ENCODE data around the gene CD302. TPM values are rescaled to one million over a fixed set of nuclear protein-coding genes. Genes with fewer than 3 reads are reported as not detected.
"Not testable (repeated sequence)": the region's sequence is repeated elsewhere in the genome, so short reads cannot be mapped to it uniquely, and the experiment has no call there.

The CD302 gene
- total and polyA plus RNA-seq, 2 donors, result 51.8 to 58.2 TPM

DNA sequence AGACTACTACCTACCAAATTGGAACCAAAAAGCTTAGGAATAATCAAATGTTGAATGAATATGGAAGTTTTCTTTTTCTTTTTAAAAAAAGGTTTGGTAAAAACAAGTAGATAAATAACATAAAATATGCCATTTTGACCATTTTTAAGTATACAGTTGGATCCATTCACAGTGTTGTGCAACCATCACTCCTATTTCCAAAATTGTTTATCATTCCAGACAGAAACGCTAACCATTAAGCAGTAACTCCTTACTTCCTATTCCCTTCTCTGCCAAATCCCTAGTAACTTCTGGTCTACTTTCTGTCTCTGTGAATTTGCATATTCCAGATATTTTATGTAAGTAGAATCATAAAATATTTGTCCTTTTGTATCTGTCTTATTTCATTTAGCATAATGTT, 39.8 kb downstream of the CD302 start:
- H3K27ac ChIP-seq (ENCODE audit: low read depth), result no peak overlapping the region
- H3K4me3 ChIP-seq (ENCODE audit: low read depth, low read length), result no peak overlapping the region
- peaks cover 4% of the 10 kb centered on the region for H3K36me3 ChIP-seq (ENCODE audit: insufficient read depth)
- no peak for DNase-seq (ENCODE audit: extremely low spot score)
- WGBS, result 53% methylated on average over 1 of the region's 1 CpG
- peaks cover 2% of the 10 kb centered on the region for H3K4me1 ChIP-seq (ENCODE audit: insufficient read depth)

GRCh38 chr2:159755788-159756187, 42.2 kb downstream of the CD302 start:
- Histone ChIP-seq H3K36me3 (ENCODE audit: insufficient read depth) (peaks cover 4% of the 10 kb centered on the region), H3K4me3 (ENCODE audit: low read depth, low read length) (no peak overlapping the region), H3K27ac (ENCODE audit: low read depth) (no peak overlapping the region), H3K4me1 (ENCODE audit: insufficient read depth) (peaks cover 2% of the 10 kb centered on the region)
- DNase-seq (ENCODE audit: extremely low spot score), result no peak

GRCh38 chr2:159755014-159755413, 43.0 kb downstream of the CD302 start:
- no peak overlapping the region for H3K27ac ChIP-seq (ENCODE audit: low read depth)
- H3K4me3 ChIP-seq (ENCODE audit: low read depth, low read length), result no peak overlapping the region
- no peak for DNase-seq (ENCODE audit: extremely low spot score)
- 97% methylated on average over 2 of the region's 2 CpGs for WGBS
- H3K36me3 ChIP-seq (ENCODE audit: insufficient read depth), result peaks cover 4% of the 10 kb centered on the region
- peaks cover 2% of the 10 kb centered on the region for H3K4me1 ChIP-seq (ENCODE audit: insufficient read depth)

DNA sequence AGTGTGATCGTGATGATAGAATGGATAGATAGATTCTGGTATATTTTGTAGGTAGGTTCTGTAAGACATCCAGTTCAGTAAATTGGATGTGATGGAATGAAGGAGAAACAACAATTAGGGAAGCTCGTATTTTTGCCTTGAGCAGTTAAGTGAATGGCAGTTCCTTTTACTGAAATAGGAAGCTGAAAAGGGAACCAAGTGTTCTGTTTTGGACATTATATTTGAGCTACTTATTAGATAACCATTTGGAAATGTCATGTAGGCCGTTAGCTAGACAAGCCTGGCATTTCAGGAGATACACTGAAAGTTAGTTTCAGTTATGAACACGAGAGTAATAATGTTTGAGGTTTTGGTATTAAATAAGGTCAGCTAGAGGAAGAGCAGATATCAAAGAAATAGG, 44.2 kb downstream of the CD302 start:
- 85% methylated on average over 4 of the region's 4 CpGs for WGBS
- DNase-seq (ENCODE audit: extremely low spot score), result no peak
- peak overlapping the region; percentile 38 for H3K27ac ChIP-seq (ENCODE audit: low read depth)
- H3K36me3 ChIP-seq (ENCODE audit: insufficient read depth), result peaks cover 6% of the 10 kb centered on the region
- peaks cover 2% of the 10 kb centered on the region for H3K4me1 ChIP-seq (ENCODE audit: insufficient read depth)
- H3K4me3 ChIP-seq (ENCODE audit: low read depth, low read length), result no peak overlapping the region

DNA sequence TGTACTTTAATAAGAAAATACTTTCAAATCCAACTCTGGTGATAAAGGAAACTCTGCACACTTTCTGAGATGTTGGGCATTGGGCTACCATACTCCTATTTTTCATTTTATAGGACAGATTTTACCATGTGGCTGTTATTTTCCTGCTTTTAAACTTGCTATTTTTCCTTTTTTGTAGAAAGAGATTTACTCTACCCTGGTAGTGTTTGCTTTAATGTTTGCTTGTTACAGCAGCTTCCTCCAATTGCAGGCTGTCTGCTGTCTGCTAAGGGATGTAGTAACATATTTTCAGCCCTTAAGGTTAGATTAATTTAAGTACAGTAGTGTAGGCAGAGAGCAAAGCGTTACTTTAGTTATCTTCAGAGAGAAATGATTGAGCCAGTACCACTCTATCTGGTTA, 47.1 kb downstream of the CD302 start:
- Histone ChIP-seq H3K4me1 (ENCODE audit: insufficient read depth) (peaks cover 2% of the 10 kb centered on the region), H3K4me3 (ENCODE audit: low read depth, low read length) (no peak overlapping the region), H3K36me3 (ENCODE audit: insufficient read depth) (peaks cover 8% of the 10 kb centered on the region), H3K27ac (ENCODE audit: low read depth) (no peak overlapping the region)
- WGBS, result 98% methylated on average over 1 of the region's 1 CpG
- no peak for DNase-seq (ENCODE audit: extremely low spot score)

DNA sequence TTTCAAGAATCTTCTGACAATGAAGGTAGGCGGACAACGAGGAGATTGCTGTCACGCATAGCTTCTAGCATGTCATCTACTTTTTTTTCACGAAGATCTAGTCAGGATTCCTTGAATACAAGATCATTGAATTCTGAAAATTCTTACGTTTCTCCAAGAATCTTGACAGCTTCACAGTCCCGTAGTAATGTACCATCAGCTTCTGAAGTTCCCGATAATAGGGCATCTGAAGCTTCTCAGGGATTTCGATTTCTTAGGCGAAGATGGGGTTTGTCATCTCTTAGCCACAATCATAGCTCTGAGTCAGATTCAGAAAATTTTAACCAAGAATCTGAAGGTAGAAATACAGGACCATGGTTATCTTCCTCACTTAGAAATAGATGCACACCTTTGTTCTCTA, 49.9 kb downstream of the CD302 start:
- no peak for DNase-seq (ENCODE audit: extremely low spot score)
- WGBS, result 98% methylated on average over 9 of the region's 9 CpGs
- no peak overlapping the region for H3K4me3 ChIP-seq (ENCODE audit: low read depth, low read length)
- H3K27ac ChIP-seq (ENCODE audit: low read depth), result no peak overlapping the region
- peaks cover 4% of the 10 kb centered on the region for H3K36me3 ChIP-seq (ENCODE audit: insufficient read depth)
- no peaks in the 10 kb centered on the region for H3K4me1 ChIP-seq (ENCODE audit: insufficient read depth)

- DNase-seq (ENCODE audit: extremely low spot score), result not testable (repeated sequence)
- 91% methylated on average over 11 of the region's 11 CpGs for WGBS
These were observed 52.8 kb downstream of the CD302 start for GRCh38 chr2:159745237-159745636.

GRCh38 chr2:159744363-159744762, 53.6 kb downstream of the CD302 start:
- 37% methylated on average over 3 of the region's 3 CpGs for WGBS
- DNase-seq (ENCODE audit: extremely low spot score), result no peak
- Histone ChIP-seq H3K27ac (ENCODE audit: low read depth) (no peak overlapping the region), H3K4me1 (ENCODE audit: insufficient read depth) (no peaks in the 10 kb centered on the region), H3K36me3 (ENCODE audit: insufficient read depth) (peaks cover 6% of the 10 kb centered on the region), H3K4me3 (ENCODE audit: low read depth, low read length) (no peak overlapping the region)

More at GRCh38 chr2:159745237-159745636, 52.8 kb downstream of the CD302 start:
- not testable (repeated sequence) for H3K4me1 ChIP-seq (ENCODE audit: insufficient read depth); H3K27ac ChIP-seq (ENCODE audit: low read depth); H3K4me3 ChIP-seq (ENCODE audit: low read depth, low read length); H3K36me3 ChIP-seq (ENCODE audit: insufficient read depth)

- WGBS, result 93% methylated on average over 6 of the region's 6 CpGs
- no peak overlapping the region for H3K27ac ChIP-seq (ENCODE audit: low read depth)
- H3K36me3 ChIP-seq (ENCODE audit: insufficient read depth), result peaks cover 2% of the 10 kb centered on the region
- DNase-seq (ENCODE audit: extremely low spot score), result no peak
- no peaks in the 10 kb centered on the region for H3K4me1 ChIP-seq (ENCODE audit: insufficient read depth)
- no peak overlapping the region for H3K4me3 ChIP-seq (ENCODE audit: low read depth, low read length)
These were observed 55.2 kb downstream of the CD302 start for GRCh38 chr2:159742846-159743245.

DNA sequence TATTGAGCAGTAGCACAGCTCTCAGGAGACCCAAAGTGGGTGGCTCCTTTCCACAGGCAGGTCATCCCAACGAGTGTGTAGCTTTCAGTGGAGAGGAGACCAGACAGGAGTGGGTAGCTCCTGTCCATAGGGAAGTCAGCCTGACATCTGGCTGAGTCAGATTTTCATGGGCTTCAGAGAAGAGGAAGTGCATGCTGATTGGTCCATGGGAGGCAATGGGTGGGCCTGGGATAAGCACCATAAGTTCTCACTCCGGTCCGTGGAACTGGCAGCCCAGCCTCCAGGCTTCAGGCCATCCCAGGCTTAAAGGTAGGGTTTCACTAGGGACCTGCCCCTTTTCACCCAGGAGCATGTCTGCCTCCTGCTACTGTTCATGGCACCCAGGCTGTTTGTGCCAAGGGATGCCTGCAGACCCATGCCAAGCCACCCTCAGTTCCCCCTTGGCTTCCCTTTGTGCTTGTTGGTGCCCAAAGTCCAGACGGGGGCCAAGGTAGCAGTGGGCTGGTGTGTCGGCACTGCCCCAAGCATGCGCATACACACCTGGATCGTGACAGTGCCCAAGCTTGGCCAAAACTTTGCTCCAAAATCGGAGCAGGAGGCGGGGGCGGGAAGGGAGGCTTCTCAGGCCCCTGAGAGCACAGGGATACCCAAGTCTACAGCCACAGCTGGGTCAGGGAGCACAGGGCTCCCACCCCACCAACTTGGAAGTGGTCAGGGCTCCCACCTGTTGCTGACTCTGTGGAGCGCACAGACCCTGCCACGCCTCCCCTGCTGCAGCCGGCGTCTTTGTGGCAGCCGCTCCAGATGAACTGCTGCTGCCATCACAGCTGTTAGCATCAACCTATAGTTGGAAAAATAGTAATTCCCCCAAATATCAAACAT, 59.3 kb downstream of the CD302 start:
- H3K4me3 ChIP-seq (ENCODE audit: low read depth, low read length), result no peak overlapping the region
- H3K36me3 ChIP-seq (ENCODE audit: insufficient read depth), result peaks cover 2% of the 10 kb centered on the region
- no peaks in the 10 kb centered on the region for H3K4me1 ChIP-seq (ENCODE audit: insufficient read depth)
- WGBS, result 90% methylated on average over 15 of the region's 15 CpGs
- H3K27ac ChIP-seq (ENCODE audit: low read depth), result no peak overlapping the region
- no peak for DNase-seq (ENCODE audit: extremely low spot score)

DNA sequence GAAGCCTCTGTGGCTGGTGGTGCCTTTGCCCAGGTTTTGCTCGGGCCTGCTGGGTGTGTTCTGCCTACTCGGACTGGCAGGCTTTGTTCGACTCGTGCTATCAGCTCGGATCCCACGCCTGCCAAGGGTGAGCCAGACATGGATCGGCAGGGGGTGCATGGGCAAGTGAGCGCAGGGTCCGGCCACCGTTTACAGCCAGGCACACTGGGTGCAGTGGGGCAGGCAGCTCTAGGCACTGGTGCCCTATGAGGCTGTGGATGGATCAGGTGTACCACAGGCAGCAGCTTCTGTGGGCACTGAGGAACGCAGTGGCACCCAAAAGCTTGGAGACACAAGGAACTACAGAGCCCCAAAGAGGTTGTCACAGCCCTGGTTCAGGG, 60.1 kb downstream of the CD302 start:
- H3K4me1 ChIP-seq (ENCODE audit: insufficient read depth), result no peaks in the 10 kb centered on the region
- no peak overlapping the region for H3K27ac ChIP-seq (ENCODE audit: low read depth)
- no peak for DNase-seq (ENCODE audit: extremely low spot score)
- no peak overlapping the region for H3K4me3 ChIP-seq (ENCODE audit: low read depth, low read length)
- 97% methylated on average over 11 of the region's 11 CpGs for WGBS
- no peaks in the 10 kb centered on the region for H3K36me3 ChIP-seq (ENCODE audit: insufficient read depth)

DNA sequence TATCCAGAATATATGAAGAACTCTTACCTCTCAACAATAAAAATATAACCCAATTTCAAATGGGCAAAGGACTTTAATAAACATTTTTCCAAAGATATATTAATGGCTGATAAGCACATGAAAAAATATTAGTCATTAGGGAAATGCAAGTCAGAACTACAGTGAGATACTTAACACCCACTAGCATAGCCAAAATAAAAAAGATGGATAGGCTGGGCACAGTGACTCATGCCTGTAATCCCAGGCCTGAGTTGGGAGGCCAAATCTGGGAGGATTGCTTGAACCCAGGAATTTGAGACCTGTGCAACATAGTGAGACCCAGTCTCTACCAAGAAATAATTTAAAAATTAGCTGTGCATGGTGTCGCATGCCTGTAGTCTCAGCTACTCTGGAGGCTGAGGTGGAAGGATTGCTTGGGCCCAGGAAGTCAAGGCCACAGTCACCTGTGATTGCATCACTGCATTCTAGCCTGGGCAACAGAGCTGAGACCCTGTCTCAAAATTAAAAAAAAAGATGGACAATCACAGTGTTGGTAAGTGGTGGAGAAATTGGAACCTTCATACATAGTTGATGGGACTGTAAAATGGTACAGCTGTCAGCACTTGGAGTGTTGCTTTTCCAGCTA, 60.6 kb downstream of the CD302 start:
- no peaks in the 10 kb centered on the region for H3K36me3 ChIP-seq (ENCODE audit: insufficient read depth)
- H3K4me3 ChIP-seq (ENCODE audit: low read depth, low read length), result no peak overlapping the region
- DNase-seq (ENCODE audit: extremely low spot score), result no peak
- WGBS, result 98% methylated on average over 1 of the region's 1 CpG
- H3K4me1 ChIP-seq (ENCODE audit: insufficient read depth), result no peaks in the 10 kb centered on the region
- no peak overlapping the region for H3K27ac ChIP-seq (ENCODE audit: low read depth)

DNA sequence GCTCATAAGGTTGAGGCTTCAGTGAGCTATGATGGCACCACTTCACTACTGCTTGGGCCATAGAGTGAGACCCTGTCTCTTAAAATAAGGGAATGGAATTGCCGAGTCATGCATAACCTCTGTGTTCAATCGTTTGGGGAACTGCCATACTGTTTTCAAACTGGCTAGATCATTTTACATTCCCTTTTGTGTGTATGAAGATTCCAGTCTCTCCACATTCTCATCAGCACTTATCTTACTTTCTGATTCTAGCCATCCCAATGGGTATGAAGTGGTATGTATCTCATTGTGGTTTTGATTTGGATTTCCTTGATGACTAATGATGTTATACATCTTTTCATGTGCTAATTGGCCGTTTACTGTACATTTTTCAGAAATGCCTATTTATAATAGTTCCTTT, 62.0 kb downstream of the CD302 start:
- no peak overlapping the region for H3K27ac ChIP-seq (ENCODE audit: low read depth)
- DNase-seq (ENCODE audit: extremely low spot score), result no peak
- H3K4me3 ChIP-seq (ENCODE audit: low read depth, low read length), result no peak overlapping the region
- no peaks in the 10 kb centered on the region for H3K36me3 ChIP-seq (ENCODE audit: insufficient read depth)
- WGBS, result 88% methylated on average over 3 of the region's 3 CpGs
- H3K4me1 ChIP-seq (ENCODE audit: insufficient read depth), result no peaks in the 10 kb centered on the region

- 84% methylated on average over 1 of the region's 1 CpG for WGBS
- Histone ChIP-seq H3K36me3 (ENCODE audit: insufficient read depth) (peaks cover 3% of the 10 kb centered on the region), H3K4me1 (ENCODE audit: insufficient read depth) (no peaks in the 10 kb centered on the region), H3K4me3 (ENCODE audit: low read depth, low read length) (no peak overlapping the region), H3K27ac (ENCODE audit: low read depth) (no peak overlapping the region)
- DNase-seq (ENCODE audit: extremely low spot score), result no peak
These were observed 62.4 kb downstream of the CD302 start for GRCh38 chr2:159735648-159736047.
